PC-3 (cell line): ENCODE measurements around the gene PPP2R5A. TPM values are rescaled to one million over a fixed set of nuclear protein-coding genes. Genes with fewer than 3 reads are reported as not detected.
A peak's percentile ranks its signal among the peaks of the same experiment; 100 is the strongest.

Source experiments
- ATAC-seq: fragments of 200-7000 bp; cut with Tn5 transposase; 2 replicates; pipeline ENCODE4 v1.9.1; 2020; ENCODE audit warnings: mild to moderate bottlenecking, moderate library complexity
- BruUV-seq: library from RNA; stranded (reverse); fragments of 400-500 nt; replicated peaks from 2 replicates; lab custom pipeline; 2021; lab: Mats Ljungman, UMichigan
- CTCF ChIA-PET: fragments of 300-600 bp; sonication (Branson Sonifier 250); formaldehyde crosslinking; loops from one replicate; lab custom pipeline; 2022; ENCODE audit warnings: antibody characterized with exemption; lab: Charles Lee
- POLR2A ChIA-PET: fragments of 300-600 bp; sonication (Branson Sonifier 250); formaldehyde crosslinking; loops from one replicate; lab custom pipeline; 2022; ENCODE audit warnings: antibody characterized with exemption; ENCODE audit not compliant: unreplicated experiment; lab: Charles Lee
- DNase-seq: peaks from one replicate; pipeline ENCODE4 v3.0.0-alpha.2; 2015
- H2AFZ ChIP-seq: fragments of 300-600 bp; sonication (generic); 2 replicates; pipeline ENCODE4 v1.6.0; 2016; ENCODE audit warnings: antibody characterized with exemption, low read length
- H3F3A ChIP-seq: fragments of 300-600 bp; sonication (generic); one replicate; pipeline ENCODE4 v1.6.0; 2017; ENCODE audit warnings: antibody characterized with exemption, low read length, control low read depth, mild to moderate bottlenecking; ENCODE audit not compliant: unreplicated experiment
- H3K27ac ChIP-seq: fragments of 300-600 bp; sonication (generic); 2 replicates; pipeline ENCODE4 v1.5.1; 2016; ENCODE audit warnings: mild to moderate bottlenecking, low read length
- H3K27me3 ChIP-seq: fragments of 300-600 bp; sonication (generic); 2 replicates; pipeline ENCODE4 v1.6.1; 2016; ENCODE audit warnings: low read length, mixed read lengths
- H3K36me3 ChIP-seq: fragments of 300-600 bp; sonication (generic); 2 replicates; pipeline ENCODE4 v1.6.1; 2016; ENCODE audit warnings: low read depth, mixed run types, low read length, mixed read lengths
- H3K4me1 ChIP-seq: fragments of 300-600 bp; sonication (generic); 2 replicates; pipeline ENCODE4 v1.5.1; 2016; ENCODE audit warnings: low read length; ENCODE audit not compliant: insufficient read depth
- H3K4me2 ChIP-seq: fragments of 300-600 bp; sonication (generic); 2 replicates; pipeline ENCODE4 v1.6.0; 2016; ENCODE audit warnings: low read length
- H3K4me3 ChIP-seq: fragments of 300-600 bp; sonication (generic); 2 replicates; pipeline ENCODE4 v1.5.1; 2016; ENCODE audit warnings: mild to moderate bottlenecking, low read length, mixed read lengths
- H3K79me2 ChIP-seq: fragments of 300-600 bp; sonication (generic); 2 replicates; pipeline ENCODE4 v1.6.1; 2017; ENCODE audit warnings: low read length, mixed read lengths
- H3K9ac ChIP-seq: fragments of 300-600 bp; sonication (generic); 2 replicates; pipeline ENCODE4 v1.6.0; 2016; ENCODE audit warnings: mild to moderate bottlenecking, low read length
- H3K9me2 ChIP-seq: fragments of 300-600 bp; sonication (generic); replicated peaks from 2 replicates; pipeline ENCODE4 v1.6.1; 2016; ENCODE audit warnings: mixed run types, low read length, mixed read lengths
- H3K9me3 ChIP-seq: fragments of 300-600 bp; sonication (generic); 2 replicates; pipeline ENCODE4 v1.6.1; 2016; ENCODE audit warnings: low read length, mixed read lengths
- H4K20me1 ChIP-seq: fragments of 300-600 bp; sonication (generic); 2 replicates; pipeline ENCODE4 v1.6.1; 2016; ENCODE audit warnings: low read length, mixed read lengths
- EZH2 ChIP-seq: fragments of 300-600 bp; sonication (generic); IDR thresholded peaks from one replicate; pipeline ENCODE4 v1.6.1; 2017; ENCODE audit warnings: antibody characterized with exemption, mild to moderate bottlenecking, low read length; ENCODE audit not compliant: unreplicated experiment
- EZH2phosphoT487 ChIP-seq: fragments of 300-600 bp; sonication (generic); IDR thresholded peaks from 2 replicates; pipeline ENCODE4 v1.6.1; 2018; ENCODE audit warnings: mild to moderate bottlenecking, antibody characterized with exemption, low read length, borderline replicate concordance
- intact Hi-C: fragments of 100-400 bp; cut with micrococcal nuclease; formaldehyde crosslinking; loops from 2 replicates; pipeline ENCODE4 v1.9.0; 2023
- total RNA-seq: library from RNA; depleted of rRNA; stranded (reverse); fragments of >200 nt; gene quantifications from 2 replicates; pipeline ENCODE4 v1.2.3, GENCODE V29; 2014
- TF ChIP-seq, protein P1 (sequence below): fragments of 300-600 bp; sonication (generic); conservative IDR thresholded peaks from 2 replicates; pipeline ENCODE4 v1.5.1; 2017; ENCODE audit warnings: antibody characterized with exemption, low read depth, mild to moderate bottlenecking, low read length

Gene PPP2R5A
- total RNA-seq, 1 experiment from 2014 or later = 44.0 TPM

DNA sequence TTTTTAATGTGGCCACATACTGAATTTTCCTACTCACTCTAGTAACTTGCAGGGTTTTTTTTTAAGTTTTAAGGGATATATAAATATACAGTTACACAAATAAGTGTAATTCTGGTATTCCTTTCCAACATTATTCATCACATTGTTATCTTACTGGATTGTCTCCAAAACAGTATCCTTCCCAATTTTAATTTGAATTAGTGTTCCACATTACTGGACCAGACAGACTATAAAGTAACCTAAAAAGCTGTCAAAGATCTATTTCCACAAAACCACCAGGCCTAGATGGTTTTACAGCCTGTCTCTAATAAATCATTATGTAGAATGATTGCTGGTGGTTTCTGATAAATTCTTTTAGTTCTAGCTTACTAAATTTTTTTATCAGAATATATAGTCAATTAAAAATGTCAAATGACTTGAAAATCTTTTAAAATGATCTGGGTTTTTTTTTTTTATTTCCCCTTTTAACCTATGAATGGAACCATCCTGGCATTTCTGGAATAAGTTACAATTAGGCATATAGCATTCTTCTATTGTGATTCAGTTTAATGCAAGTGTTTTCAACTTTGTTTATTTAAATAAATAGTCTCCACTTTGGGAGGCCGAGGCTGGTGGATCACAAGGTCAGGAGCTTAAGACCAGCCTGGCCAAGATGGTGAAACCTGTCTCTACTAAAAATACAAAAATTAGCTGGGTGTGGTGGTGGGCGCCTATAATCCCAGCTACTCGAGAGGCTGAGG, 70.2 kb downstream of the PPP2R5A start:
- intact Hi-C loops = no loop called here
- Histone ChIP-seq H2AFZ (no peak overlapping the region), H3K9ac (no peak overlapping the region), H3K27me3 (no peaks in the 10 kb centered on the region), H3K9me3 (no peaks in the 10 kb centered on the region), H3K4me1 (peaks cover 9% of the 10 kb centered on the region; the same call in 1 of the 2 replicates), H3K4me3 (no peak overlapping the region), H3K4me2 (no peak overlapping the region), H3K79me2 (no peaks in the 10 kb centered on the region), H3K27ac (no peak overlapping the region), H4K20me1 (no peaks in the 10 kb centered on the region), H3F3A (peaks cover 4% of the 10 kb centered on the region), H3K9me2 (no peaks in the 10 kb centered on the region), H3K36me3 (peaks cover 40% of the 10 kb centered on the region; the same call in 1 of the 2 replicates)
- no TSS peak for BruUV-seq
- DNase-seq (no peak), ATAC-seq (peak; percentile 49)
- no peak for TF ChIP-seq EZH2phosphoT487
- POLR2A ChIA-PET = no interaction called here
- CTCF ChIA-PET = no interaction called here

DNA sequence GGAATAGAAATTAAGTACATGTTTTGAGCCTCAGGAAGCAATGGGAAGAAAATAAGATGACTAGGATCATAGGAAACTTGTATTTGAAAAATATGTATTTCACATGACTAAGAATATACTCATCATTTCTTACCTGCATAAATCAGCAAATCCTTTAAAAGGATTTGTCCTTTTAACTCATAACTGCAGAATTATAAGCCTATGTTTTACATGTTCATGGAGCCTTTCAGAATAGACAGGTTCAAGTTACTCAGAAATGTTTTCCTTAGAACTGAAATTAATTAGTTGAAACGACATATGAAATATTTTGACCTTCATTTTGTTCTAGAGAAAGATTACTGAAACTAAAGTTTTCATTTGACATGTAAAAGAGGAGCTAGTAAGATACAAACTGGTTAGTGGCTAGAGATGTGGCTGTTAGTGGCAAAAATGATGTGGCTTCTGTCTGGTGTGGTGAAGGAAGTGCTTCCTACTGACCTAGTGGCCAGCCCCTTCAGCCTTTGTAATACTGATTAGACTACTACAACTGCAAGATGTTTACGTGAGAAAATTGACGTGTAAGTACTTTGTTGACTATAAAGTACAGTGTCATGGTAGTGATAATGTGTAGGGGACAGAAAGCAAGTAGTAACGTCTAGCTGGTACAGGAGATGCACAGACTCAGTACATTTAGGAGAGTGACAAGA, 74.7 kb downstream of the PPP2R5A start:
- BruUV-seq = no TSS peak
- H3K27ac ChIP-seq = no peak overlapping the region
- peaks cover 52% of the 10 kb centered on the region; the same call in 1 of the 2 replicates for H3K36me3 ChIP-seq
- peaks cover 4% of the 10 kb centered on the region for H3F3A ChIP-seq
- H4K20me1 ChIP-seq = no peaks in the 10 kb centered on the region
- H3K4me3 ChIP-seq = no peak overlapping the region
- ChIA-PET POLR2A (no interaction called here), CTCF (no interaction called here)
- no peak overlapping the region for H3K4me2 ChIP-seq
- peaks cover 9% of the 10 kb centered on the region; the same call in 1 of the 2 replicates for H3K4me1 ChIP-seq
- intact Hi-C loops = loop anchor here (10.0 kb wide), 1 partner anchor 675 kb away; no protein-coding TSS in a partner anchor
- no peak overlapping the region for H3K9ac ChIP-seq
- no peaks in the 10 kb centered on the region for H3K9me2 ChIP-seq
- no peaks in the 10 kb centered on the region for H3K9me3 ChIP-seq
- peak; percentile 23 for DNase-seq
- H2AFZ ChIP-seq = no peak overlapping the region
- ATAC-seq = peak; percentile 59
- TF ChIP-seq EZH2 = no peak
- no peak for TF ChIP-seq EZH2phosphoT487
- TF ChIP-seq, protein P1, sequence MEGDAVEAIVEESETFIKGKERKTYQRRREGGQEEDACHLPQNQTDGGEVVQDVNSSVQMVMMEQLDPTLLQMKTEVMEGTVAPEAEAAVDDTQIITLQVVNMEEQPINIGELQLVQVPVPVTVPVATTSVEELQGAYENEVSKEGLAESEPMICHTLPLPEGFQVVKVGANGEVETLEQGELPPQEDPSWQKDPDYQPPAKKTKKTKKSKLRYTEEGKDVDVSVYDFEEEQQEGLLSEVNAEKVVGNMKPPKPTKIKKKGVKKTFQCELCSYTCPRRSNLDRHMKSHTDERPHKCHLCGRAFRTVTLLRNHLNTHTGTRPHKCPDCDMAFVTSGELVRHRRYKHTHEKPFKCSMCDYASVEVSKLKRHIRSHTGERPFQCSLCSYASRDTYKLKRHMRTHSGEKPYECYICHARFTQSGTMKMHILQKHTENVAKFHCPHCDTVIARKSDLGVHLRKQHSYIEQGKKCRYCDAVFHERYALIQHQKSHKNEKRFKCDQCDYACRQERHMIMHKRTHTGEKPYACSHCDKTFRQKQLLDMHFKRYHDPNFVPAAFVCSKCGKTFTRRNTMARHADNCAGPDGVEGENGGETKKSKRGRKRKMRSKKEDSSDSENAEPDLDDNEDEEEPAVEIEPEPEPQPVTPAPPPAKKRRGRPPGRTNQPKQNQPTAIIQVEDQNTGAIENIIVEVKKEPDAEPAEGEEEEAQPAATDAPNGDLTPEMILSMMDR = no peak
- H3K79me2 ChIP-seq = no peaks in the 10 kb centered on the region
- H3K27me3 ChIP-seq = no peaks in the 10 kb centered on the region

DNA sequence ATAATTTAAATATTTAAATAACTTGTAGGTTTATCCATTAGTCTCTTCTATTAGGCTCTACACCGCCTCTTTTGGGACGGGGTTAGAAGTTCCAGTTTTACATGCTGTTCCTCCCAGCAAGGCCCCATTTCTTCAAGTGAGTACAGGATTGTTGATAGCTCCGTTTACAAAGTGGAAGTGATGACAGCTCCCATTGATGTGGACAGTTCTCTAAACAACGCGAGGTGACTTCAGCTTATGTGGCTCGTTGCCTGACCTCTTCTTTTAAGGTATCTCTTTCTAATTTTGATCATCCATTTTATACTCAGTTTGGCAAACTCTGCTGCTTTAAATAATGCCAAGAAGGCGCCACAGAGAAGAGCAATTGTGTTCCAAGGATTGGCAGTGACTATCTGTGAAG, 79.8 kb downstream of the PPP2R5A start:
- intact Hi-C loops = loop anchor here (10.0 kb wide), 1 partner anchor 680 kb away; no protein-coding TSS in a partner anchor
- no TSS peak for BruUV-seq

More for the DNA sequence above, 79.8 kb downstream of the PPP2R5A start:
- no peaks in the 10 kb centered on the region for H4K20me1 ChIP-seq
- peaks cover 33% of the 10 kb centered on the region; the same call in 1 of the 2 replicates for H3K36me3 ChIP-seq
- no peaks in the 10 kb centered on the region for H3K27me3 ChIP-seq
- POLR2A ChIA-PET = interaction anchor here (0.6 kb wide), 1 partner anchor 24 kb away, joined by 4 read pairs; no protein-coding TSS in a partner anchor
- H3K9ac ChIP-seq = no peak overlapping the region
- H3K4me2 ChIP-seq = no peak overlapping the region
- H3F3A ChIP-seq = peaks cover 4% of the 10 kb centered on the region
- no peaks in the 10 kb centered on the region for H3K79me2 ChIP-seq
- no peak overlapping the region for H3K27ac ChIP-seq
- no peak for TF ChIP-seq EZH2phosphoT487
- TF ChIP-seq EZH2 = no peak
- TF ChIP-seq, protein P1 = no peak
- no peak for DNase-seq
- H3K4me1 ChIP-seq = 0 out of 2 replicates have a peak, but pooled peaks cover 2% of the 10 kb centered on the region
- H3K9me3 ChIP-seq = no peaks in the 10 kb centered on the region
- H2AFZ ChIP-seq = no peak overlapping the region
- H3K9me2 ChIP-seq = no peaks in the 10 kb centered on the region
- H3K4me3 ChIP-seq = no peak overlapping the region
- CTCF ChIA-PET = interaction anchor here (0.8 to 0.9 kb wide), 2 partner anchors 91 to 276 kb away, joined by 3 to 7 read pairs; no protein-coding TSS in a partner anchor
- no peak for ATAC-seq
